Neural cell (in vitro differentiated cells): ENCODE results near the gene KPRP.

Source experiments
- POLR2AphosphoS5 ChIP-seq: IDR thresholded peaks from 2 replicates; pipeline ENCODE4 v1.6.1; 2012
- REST ChIP-seq: IDR thresholded peaks from 2 replicates; pipeline ENCODE4 v1.6.1; 2012; ENCODE audit warnings: borderline replicate concordance
- TF ChIP-seq, protein P1 (sequence below): fragments of 450-650 bp; IDR thresholded peaks from 2 replicates; pipeline ENCODE4 v1.5.1; 2014; ENCODE audit warnings: antibody characterized with exemption, mild to moderate bottlenecking, moderate library complexity; ENCODE audit not compliant: poor library complexity, severe bottlenecking

DNA sequence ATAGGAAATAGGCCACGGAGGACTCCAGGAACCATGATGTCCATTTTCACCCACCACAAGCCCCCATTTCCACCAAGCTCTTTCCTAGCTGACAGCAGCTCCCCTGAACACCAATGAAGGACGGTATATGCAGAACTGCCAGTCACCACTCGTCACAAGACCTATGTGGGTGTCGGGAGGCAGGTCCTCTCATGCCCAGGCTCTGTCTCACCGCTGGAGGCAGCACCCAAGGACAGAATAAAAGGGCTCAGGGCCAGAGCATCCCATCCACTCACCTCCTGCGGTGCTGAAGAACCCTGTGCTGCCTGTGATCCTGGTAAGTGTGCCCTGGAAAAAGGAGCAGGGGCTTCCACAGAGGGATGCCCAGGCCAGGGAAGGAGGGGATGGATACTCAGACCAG is 17.1 kb downstream of the KPRP start, which contains the start of gene LCE1F:
- TF ChIP-seq, protein P1, sequence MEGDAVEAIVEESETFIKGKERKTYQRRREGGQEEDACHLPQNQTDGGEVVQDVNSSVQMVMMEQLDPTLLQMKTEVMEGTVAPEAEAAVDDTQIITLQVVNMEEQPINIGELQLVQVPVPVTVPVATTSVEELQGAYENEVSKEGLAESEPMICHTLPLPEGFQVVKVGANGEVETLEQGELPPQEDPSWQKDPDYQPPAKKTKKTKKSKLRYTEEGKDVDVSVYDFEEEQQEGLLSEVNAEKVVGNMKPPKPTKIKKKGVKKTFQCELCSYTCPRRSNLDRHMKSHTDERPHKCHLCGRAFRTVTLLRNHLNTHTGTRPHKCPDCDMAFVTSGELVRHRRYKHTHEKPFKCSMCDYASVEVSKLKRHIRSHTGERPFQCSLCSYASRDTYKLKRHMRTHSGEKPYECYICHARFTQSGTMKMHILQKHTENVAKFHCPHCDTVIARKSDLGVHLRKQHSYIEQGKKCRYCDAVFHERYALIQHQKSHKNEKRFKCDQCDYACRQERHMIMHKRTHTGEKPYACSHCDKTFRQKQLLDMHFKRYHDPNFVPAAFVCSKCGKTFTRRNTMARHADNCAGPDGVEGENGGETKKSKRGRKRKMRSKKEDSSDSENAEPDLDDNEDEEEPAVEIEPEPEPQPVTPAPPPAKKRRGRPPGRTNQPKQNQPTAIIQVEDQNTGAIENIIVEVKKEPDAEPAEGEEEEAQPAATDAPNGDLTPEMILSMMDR: no peak
- no peak for TF ChIP-seq POLR2AphosphoS5
- TF ChIP-seq REST: no peak
